Uterus (tissue), 4 donors: ENCODE results near the gene A2M. TPM values are rescaled to one million over a fixed set of nuclear protein-coding genes. Genes with fewer than 3 reads are reported as not detected.

Source experiments
- DNase-seq, 2 donors: peaks; one replicate each; pipeline ENCODE4 v3.0.0-alpha.2; 2019 to 2020
- H3K27ac ChIP-seq, 2 donors: fragments of 200-600 bp; sonication (generic); 1 replicate in 1 of 2; 2 replicates in 1 of 2; pipeline ENCODE4 v1.5.1; 2016 to 2018
- H3K27me3 ChIP-seq, 2 donors: fragments of 200-600 bp; sonication (generic); one replicate each; pipeline ENCODE4 v1.5.1; 2018 to 2019; ENCODE audit warnings: control low read depth in 1 of 2
- H3K36me3 ChIP-seq, 2 donors: fragments of 200-600 bp; sonication (generic); one replicate each; pipeline ENCODE4 v1.5.1; 2019; ENCODE audit warnings: control low read depth in 1 of 2
- H3K4me1 ChIP-seq, 2 donors: fragments of 200-600 bp; sonication (generic); one replicate each; pipeline ENCODE4 v1.5.1; 2018 to 2019; ENCODE audit warnings: control low read depth in 1 of 2
- H3K4me3 ChIP-seq, 2 donors: fragments of 200-600 bp; sonication (generic); 1 replicate in 1 of 2; 2 replicates in 1 of 2; pipeline ENCODE4 v1.5.1; 2018 to 2019; ENCODE audit warnings: mild to moderate bottlenecking in 1 of 2
- H3K9me3 ChIP-seq, 2 donors: fragments of 200-600 bp; sonication (generic); one replicate each; pipeline ENCODE4 v1.5.1; 2019; ENCODE audit warnings: control low read depth in 1 of 2
- CTCF ChIP-seq, 4 experiments: fragments of 200-600 bp in 2 of 4; fragments of 450-650 bp in 2 of 4; sonication (generic) in 2 of 4; IDR thresholded peaks; one replicate each; pipeline ENCODE4 v1.5.1; 2016 to 2019; ENCODE audit warnings: antibody characterized with exemption in 4 of 4, mild to moderate bottlenecking in 2 of 4, moderate library complexity in 1 of 4
- POLR2A ChIP-seq, 2 donors: fragments of 450-650 bp; IDR thresholded peaks; one replicate each; pipeline ENCODE4 v1.6.1; 2016; ENCODE audit warnings: antibody characterized with exemption in 2 of 2, mild to moderate bottlenecking in 1 of 2, moderate library complexity in 1 of 2
- intact Hi-C: fragments of 100-400 bp; cut with DNase I; formaldehyde crosslinking; loops from one replicate; pipeline ENCODE4 v1.15.1; 2023; ENCODE audit warnings: low total_unique reads
- total RNA-seq, 4 donors: library from RNA; depleted of rRNA in 3 of 4; stranded (reverse); fragments of >200 nt in 3 of 4; gene quantifications; one replicate each; pipeline versions ENCODE4 v1.1.0 to v1.2.4, GENCODE V29; 2014 to 2023
- donor health status: DM: yes; HTN: yes; CAD: no.

Gene A2M
- total RNA-seq, 4 donors from 2014 or later, result 305 to 1,063 (median 353) TPM

- Histone ChIP-seq H3K27me3 (no peaks in the 10 kb centered on the region), H3K36me3 (no peaks in the 10 kb centered on the region), H3K27ac (no peak overlapping the region), H3K4me3 (no peak overlapping the region), H3K4me1 (no peaks in the 10 kb centered on the region), H3K9me3 (no peaks in the 10 kb centered on the region)
- TF ChIP-seq CTCF (IDR thresholded peaks at IDR 0.05), result no peak
- TF ChIP-seq POLR2A (IDR thresholded peaks at IDR 0.05), result no peak
- intact Hi-C loops, result no loop called here
- DNase-seq, result no peak
These were observed 12.5 kb downstream of the A2M start for GRCh38 chr12:9103050-9103849.

- Histone ChIP-seq H3K4me1 (no peaks in the 10 kb centered on the region), H3K27ac (no peak overlapping the region), H3K4me3 (no peak overlapping the region), H3K9me3 (no peaks in the 10 kb centered on the region), H3K36me3 (no peaks in the 10 kb centered on the region), H3K27me3 (no peaks in the 10 kb centered on the region)
- no peak for DNase-seq
- TF ChIP-seq POLR2A (IDR thresholded peaks at IDR 0.05) (no peak), CTCF (IDR thresholded peaks at IDR 0.05) (no peak)
- intact Hi-C loops, result no loop called here
These were observed 14.6 kb downstream of the A2M start for GRCh38 chr12:9101018-9101687.

GRCh38 chr12:9099552-9100190 lies 16.0 kb downstream of the A2M start:
- no peak overlapping the region for H3K27ac ChIP-seq
- no peak for DNase-seq
- intact Hi-C loops, result no loop called here
- H3K27me3 ChIP-seq, result no peaks in the 10 kb centered on the region
- no peak overlapping the region for H3K4me3 ChIP-seq
- no peaks in the 10 kb centered on the region for H3K4me1 ChIP-seq
- H3K36me3 ChIP-seq, result no peaks in the 10 kb centered on the region
- H3K9me3 ChIP-seq, result no peaks in the 10 kb centered on the region
- no peak for TF ChIP-seq POLR2A (IDR thresholded peaks at IDR 0.05)
- TF ChIP-seq CTCF (IDR thresholded peaks at IDR 0.05), result no peak

DNA sequence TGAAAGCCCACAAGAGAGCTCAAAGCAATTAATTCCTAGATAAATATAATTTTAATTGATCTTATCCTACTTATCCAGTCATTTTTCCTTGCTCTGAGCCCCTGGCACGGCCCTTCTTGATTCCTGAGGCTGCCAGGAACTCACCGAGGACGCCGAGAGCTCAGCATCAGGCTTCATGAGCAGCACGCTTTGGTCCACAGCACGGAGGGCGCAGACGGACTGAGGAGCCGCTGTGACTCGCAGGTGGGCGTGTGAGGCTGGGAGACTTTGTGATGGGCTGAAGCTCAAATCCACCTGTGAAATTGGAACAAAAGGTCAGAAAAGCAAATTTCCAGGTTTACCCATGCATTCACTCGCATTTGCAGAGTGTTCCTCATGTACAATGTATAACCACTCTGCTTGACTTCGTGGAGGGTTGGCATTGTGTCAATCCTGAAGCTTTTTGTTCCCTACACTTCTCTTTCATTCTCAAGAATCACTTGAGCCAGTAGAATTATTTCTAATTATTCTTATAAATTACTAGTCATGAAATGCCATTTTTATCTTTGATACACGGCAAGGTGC lies 17.2 kb downstream of the A2M start:
- no peaks in the 10 kb centered on the region for H3K4me1 ChIP-seq
- DNase-seq, result no peak
- no peak overlapping the region for H3K4me3 ChIP-seq
- H3K36me3 ChIP-seq, result no peaks in the 10 kb centered on the region
- TF ChIP-seq POLR2A (IDR thresholded peaks at IDR 0.05) (no peak), CTCF (IDR thresholded peaks at IDR 0.05) (no peak)
- H3K27ac ChIP-seq, result no peak overlapping the region
- H3K9me3 ChIP-seq, result no peaks in the 10 kb centered on the region
- intact Hi-C loops, result no loop called here
- no peaks in the 10 kb centered on the region for H3K27me3 ChIP-seq

DNA sequence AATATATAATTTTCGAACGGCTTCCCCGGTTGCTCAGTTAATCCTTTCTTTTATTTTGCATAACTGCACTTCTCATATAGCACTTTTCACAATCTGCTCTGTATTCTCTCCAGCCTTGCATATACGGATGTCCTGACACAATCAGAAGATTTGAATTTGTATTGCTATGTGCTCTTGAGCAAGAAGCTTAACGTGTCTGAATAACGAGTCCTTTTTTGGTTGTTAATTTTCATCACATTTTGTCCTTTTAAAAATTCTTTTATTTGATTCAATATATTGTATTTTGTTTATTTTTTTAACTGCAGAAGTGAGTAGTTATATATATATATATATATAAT lies 17.6 kb downstream of the A2M start:
- intact Hi-C loops, result no loop called here
- Histone ChIP-seq H3K9me3 (no peaks in the 10 kb centered on the region), H3K36me3 (no peaks in the 10 kb centered on the region), H3K4me3 (no peak overlapping the region), H3K4me1 (no peaks in the 10 kb centered on the region), H3K27ac (no peak overlapping the region), H3K27me3 (no peaks in the 10 kb centered on the region)
- no peak for DNase-seq
- no peak for TF ChIP-seq CTCF (IDR thresholded peaks at IDR 0.05)
- no peak for TF ChIP-seq POLR2A (IDR thresholded peaks at IDR 0.05)
